Renal cortex interstitium (tissue), 11 donors: Measurements from ENCODE around the gene SEPTIN5. TPM values are rescaled to one million over a fixed set of nuclear protein-coding genes. Genes with fewer than 3 reads are reported as not detected.

Experiments
- DNase-seq, 11 donors: peaks; one replicate each; pipeline ENCODE4 v3.0.0-alpha.2; 2013; ENCODE audit warnings: low read depth in 9 of 11, low spot score in 4 of 11; ENCODE audit errors: extremely low read depth in 1 of 11
- polyA plus RNA-seq, 3 donors: library from polyadenylated mRNA; unstranded; fragments of 120-200 nt; gene quantifications; one replicate each; pipeline ENCODE4 v1.2.1, GENCODE V29; 2013; ENCODE audit not compliant: insufficient read length in 3 of 3

Gene SEPTIN5
- polyA plus RNA-seq, 3 donors, result 37.4 to 38.4 (median 37.7) TPM

GRCh38 chr22:19753996-19754700, 39.8 kb downstream of the SEPTIN5 start:
- no peak for DNase-seq

GRCh38 chr22:19754701-19755144, 40.4 kb downstream of the SEPTIN5 start:
- DNase-seq, result no peak

- no peak for DNase-seq
These were observed 40.9 kb downstream of the SEPTIN5 start for GRCh38 chr22:19755145-19755710.

GRCh38 chr22:19755722-19756287, 41.5 kb downstream of the SEPTIN5 start:
- no peak for DNase-seq

- DNase-seq, result no peak
These were observed 42.2 kb downstream of the SEPTIN5 start for GRCh38 chr22:19756288-19757128.

GRCh38 chr22:19757140-19757984, 43.1 kb downstream of the SEPTIN5 start:
- no peak for DNase-seq

GRCh38 chr22:19757985-19758895, 43.9 kb downstream of the SEPTIN5 start:
- no peak for DNase-seq

DNA sequence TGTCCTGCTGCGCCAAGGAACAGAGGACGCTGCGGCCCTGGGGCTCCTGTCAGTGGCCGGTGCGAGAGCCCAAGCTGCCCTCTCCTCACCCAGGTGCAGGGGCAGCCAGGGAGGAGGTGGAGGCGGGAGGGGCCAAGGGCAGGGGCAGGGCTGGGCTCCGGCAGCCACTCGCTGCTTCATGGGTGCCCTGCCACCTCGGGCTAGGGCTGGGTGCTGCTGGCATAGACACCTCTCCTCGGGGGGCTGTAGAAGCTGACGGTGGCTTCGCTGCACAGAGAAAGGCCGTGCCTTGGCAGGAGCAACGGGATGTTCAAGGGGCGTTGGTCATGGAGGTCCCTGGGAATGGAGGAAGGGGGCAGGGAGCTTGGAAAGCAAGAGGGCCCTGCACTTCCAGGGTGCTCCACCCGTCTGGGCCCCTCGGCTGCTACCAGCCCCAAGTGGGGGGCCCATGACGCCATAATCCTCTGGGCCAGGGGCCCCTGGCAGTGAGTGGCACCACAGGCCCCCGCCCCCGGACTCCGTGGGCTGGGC, 44.7 kb downstream of the SEPTIN5 start:
- no peak for DNase-seq

- DNase-seq, result no peak
These were observed 45.2 kb downstream of the SEPTIN5 start for GRCh38 chr22:19759427-19760057.

- DNase-seq, result no peak
These were observed 46.0 kb downstream of the SEPTIN5 start, which contains the start of gene TBX1 for GRCh38 chr22:19760058-19760950. Gene TBX1 (plus strand): TSS chr22:19760778. CDS start chr22:19760844, 66 bp downstream.

DNA sequence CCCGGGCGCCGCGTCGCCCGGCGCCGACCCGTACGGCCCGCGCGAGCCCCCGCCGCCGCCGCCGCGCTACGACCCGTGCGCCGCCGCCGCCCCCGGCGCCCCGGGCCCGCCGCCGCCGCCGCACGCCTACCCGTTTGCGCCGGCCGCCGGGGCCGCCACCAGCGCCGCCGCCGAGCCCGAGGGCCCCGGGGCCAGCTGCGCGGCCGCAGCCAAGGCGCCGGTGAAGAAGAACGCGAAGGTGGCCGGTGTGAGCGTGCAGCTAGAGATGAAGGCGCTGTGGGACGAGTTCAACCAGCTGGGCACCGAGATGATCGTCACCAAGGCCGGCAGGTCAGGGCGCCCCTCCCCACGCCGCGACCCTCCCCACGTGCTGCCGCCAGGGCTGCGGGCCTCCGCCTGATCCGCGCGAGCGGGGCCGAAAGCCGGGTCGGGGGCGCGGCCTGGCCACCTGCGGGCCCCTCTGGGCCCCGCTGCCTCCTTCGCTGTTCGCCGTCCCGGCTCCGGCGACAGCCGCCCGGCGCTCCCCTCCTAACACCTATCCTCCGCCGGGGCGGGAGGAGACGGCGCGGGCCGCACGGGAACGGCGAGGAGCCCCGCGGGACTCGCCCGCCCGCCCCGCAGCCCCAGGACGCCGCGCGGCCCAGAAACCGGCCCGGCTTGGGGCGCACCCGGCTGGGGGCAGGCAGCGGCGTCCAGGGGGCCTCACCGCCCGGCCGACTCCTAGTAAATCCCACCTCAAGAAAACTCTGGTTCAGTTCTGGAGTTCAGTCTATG, 46.8 kb downstream of the SEPTIN5 start:
- DNase-seq, result no peak

- no peak for DNase-seq
These were observed 47.6 kb downstream of the SEPTIN5 start for GRCh38 chr22:19761725-19762567.

GRCh38 chr22:19762568-19763457, 48.5 kb downstream of the SEPTIN5 start:
- DNase-seq, result no peak
